B cell (primary cell): ENCODE results near the gene FAM174C. TPM values are rescaled to one million over a fixed set of nuclear protein-coding genes. Genes with fewer than 3 reads are reported as not detected.
A peak's percentile ranks its signal among the peaks of the same experiment; 100 is the strongest.

ENCODE experiments used
- ATAC-seq: fragments of 200-7000 bp; cut with Tn5 transposase; one replicate; pipeline ENCODE4 v1.10.0; 2021; ENCODE audit warnings: low read depth, mild to moderate bottlenecking, moderate number of reproducible peaks, moderate library complexity
- CTCF ChIA-PET: fragments of 350-600 bp; sonication (Branson Sonifier 250); formaldehyde crosslinking; loops from one replicate; lab custom pipeline; 2021; ENCODE audit warnings: antibody characterized with exemption, inconsistent platforms; lab: Charles Lee
- POLR2A ChIA-PET: fragments of 350-600 bp; sonication (Branson Sonifier 250); formaldehyde crosslinking; loops from one replicate; lab custom pipeline; 2021; ENCODE audit warnings: antibody characterized with exemption; lab: Charles Lee
- DNase-seq: peaks from one replicate; pipeline ENCODE4 v3.0.0; 2013
- H2AFZ ChIP-seq: 2 replicates; pipeline ENCODE4 v1.6.1; 2012; ENCODE audit warnings: mild to moderate bottlenecking, low read depth, low read length; ENCODE audit not compliant: insufficient read depth, poor library complexity, severe bottlenecking
- H3K27ac ChIP-seq, 2 donors: 1 replicate in 1 of 2; 2 replicates in 1 of 2; pipeline ENCODE4 v1.5.1; 2012 to 2013; ENCODE audit warnings: low read length in 2 of 2, mild to moderate bottlenecking in 2 of 2, moderate library complexity in 1 of 2
- H3K27me3 ChIP-seq, 4 experiments: fragments of 200-600 bp in 1 of 4; sonication (generic) in 1 of 4; replicated peaks in 1 of 4; 1 replicate in 2 of 4; 2 replicates in 2 of 4; pipeline versions ENCODE4 v1.6.1 to v1.7.0; 2013 to 2016; ENCODE audit warnings: low read length in 3 of 4, mild to moderate bottlenecking in 2 of 4, mixed read lengths in 1 of 4, moderate library complexity in 1 of 4; ENCODE audit not compliant: insufficient read depth in 4 of 4, control insufficient read depth in 3 of 4; ENCODE audit errors: control extremely low read depth in 1 of 4
- H3K36me3 ChIP-seq, 2 experiments: replicated peaks in 1 of 2; 1 replicate in 1 of 2; 2 replicates in 1 of 2; pipeline versions ENCODE4 v1.6.1 to v1.7.1; 2013; ENCODE audit warnings: low read length in 1 of 2; ENCODE audit not compliant: insufficient read depth in 2 of 2, control insufficient read depth in 1 of 2; ENCODE audit errors: control extremely low read depth in 1 of 2, extremely low read depth in 1 of 2
- H3K4me1 ChIP-seq, 2 donors: fragments of 200-600 bp in 1 of 2; sonication (generic) in 1 of 2; 1 replicate in 1 of 2; 2 replicates in 1 of 2; pipeline versions ENCODE4 v1.5.1 to v1.6.1; 2013 to 2017; ENCODE audit warnings: low read length in 2 of 2; ENCODE audit not compliant: control insufficient read depth in 2 of 2, insufficient read depth in 2 of 2
- H3K4me2 ChIP-seq: replicated peaks from 2 replicates; pipeline ENCODE3; 2012; ENCODE audit warnings: mild to moderate bottlenecking, low read depth, low read length; ENCODE audit not compliant: poor library complexity, severe bottlenecking
- H3K4me3 ChIP-seq, 5 experiments: fragments of 200-600 bp in 1 of 5; sonication (generic) in 1 of 5; 1 replicate in 3 of 5; 2 replicates in 2 of 5; pipeline versions ENCODE4 v1.5.1 to v1.7.0; 2011 to 2016; ENCODE audit warnings: low read length in 4 of 5, mild to moderate bottlenecking in 4 of 5, low read depth in 2 of 5, control low read depth in 1 of 5, moderate library complexity in 1 of 5; ENCODE audit not compliant: insufficient read depth in 1 of 5; ENCODE audit errors: control extremely low read depth in 1 of 5, extremely low read depth in 1 of 5
- H3K79me2 ChIP-seq: fragments of 200-600 bp; sonication (generic); one replicate; pipeline ENCODE4 v1.6.0; 2016; ENCODE audit warnings: low read length; ENCODE audit not compliant: control insufficient read depth, insufficient read depth
- H3K9ac ChIP-seq: fragments of 200-600 bp; sonication (generic); 2 replicates; pipeline ENCODE4 v1.6.1; 2017; ENCODE audit warnings: mild to moderate bottlenecking, low read length, moderate library complexity
- H3K9me3 ChIP-seq, 3 donors: one replicate each; pipeline versions ENCODE4 v1.6.1 to v1.7.1; 2013; ENCODE audit warnings: low read length in 2 of 3; ENCODE audit not compliant: control insufficient read depth in 2 of 3, insufficient read depth in 1 of 3; ENCODE audit errors: control extremely low read depth in 1 of 3
- H4K20me1 ChIP-seq: 2 replicates; pipeline ENCODE4 v1.6.0; 2012; ENCODE audit warnings: mild to moderate bottlenecking, low read length; ENCODE audit not compliant: insufficient read depth, control insufficient read depth, poor library complexity, severe bottlenecking
- H3K27ac Mint-ChIP-seq: one replicate; pipeline ENCODE4 v1.8.0; 2021; ENCODE audit warnings: mixed read lengths
- H3K27me3 Mint-ChIP-seq: one replicate; pipeline ENCODE4 v1.8.0; 2021; ENCODE audit warnings: mixed read lengths
- H3K4me1 Mint-ChIP-seq: one replicate; pipeline ENCODE4 v1.8.0; 2021; ENCODE audit warnings: mixed read lengths
- H3K4me3 Mint-ChIP-seq: one replicate; pipeline ENCODE4 v1.8.0; 2021; ENCODE audit warnings: mixed read lengths
- H3K9me3 Mint-ChIP-seq: one replicate; pipeline ENCODE4 v1.8.0; 2022; ENCODE audit warnings: mixed read lengths; ENCODE audit not compliant: insufficient read depth
- EZH2 ChIP-seq: IDR thresholded peaks from 2 replicates; pipeline ENCODE4 v1.6.1; 2012; ENCODE audit warnings: borderline replicate concordance, low read depth, mild to moderate bottlenecking, moderate library complexity, low read length; ENCODE audit not compliant: insufficient read depth, poor library complexity, severe bottlenecking
- WGBS: methylation state at CpG from one replicate; pipeline ENCODE4 v1.1.5; 2013; ENCODE audit warnings: missing lambda C conversion rate; ENCODE audit not compliant: insufficient coverage; 5-methylcytosine and 5-hydroxymethylcytosine counted together
- intact Hi-C: fragments of 100-400 bp; cut with micrococcal nuclease; formaldehyde crosslinking; loops from one replicate; pipeline ENCODE4 v1.10.0; 2022
- polyA plus RNA-seq: library from polyadenylated mRNA; depleted of rRNA; stranded (reverse); fragments of >200 nt; gene quantifications from 2 replicates; pipeline ENCODE4 v1.2.3, GENCODE V29; 2012
- total RNA-seq, 2 donors: library from RNA; stranded (reverse); fragments of 120-200 nt in 1 of 2; gene quantifications; 1 replicate in 1 of 2; 2 replicates in 1 of 2; pipeline versions ENCODE4 v1.2.3 to v1.2.4, GENCODE V29; 2013 to 2022
- TF ChIP-seq, protein P1 (sequence below): fragments of 200-600 bp; IDR thresholded peaks from one replicate; pipeline ENCODE4 v1.8.0; 2022; ENCODE audit warnings: antibody characterized with exemption, mild to moderate bottlenecking

Gene FAM174C
- total and polyA plus RNA-seq, 2 donors (not counting 1 experiment from before 2014, with no cell fraction given) = 41.1 to 70.6 TPM

GRCh38 chr19:1256646-1257474, 18.5 kb upstream of the FAM174C start:
- no peaks in the 10 kb centered on the region for H3K27me3 ChIP-seq
- H4K20me1 ChIP-seq = peaks cover 52% of the 10 kb centered on the region
- Mint-ChIP-seq H3K4me3 (peak overlapping the region; percentile 59), H3K4me1 (peaks cover 71% of the 10 kb centered on the region), H3K27me3 (no peaks in the 10 kb centered on the region), H3K9me3 (no peaks in the 10 kb centered on the region), H3K27ac (peak overlapping the region; percentile 81)
- ATAC-seq = no peak
- H3K79me2 ChIP-seq = peaks cover 62% of the 10 kb centered on the region
- POLR2A ChIA-PET = interaction anchor here (0.6 to 10.7 kb wide), 2 partner anchors 8 to 1450 kb away, joined by 5 to 305 read pairs; partner anchors contain the start of gene CIRBP
- H2AFZ ChIP-seq = no peak overlapping the region
- TF ChIP-seq, protein P1, sequence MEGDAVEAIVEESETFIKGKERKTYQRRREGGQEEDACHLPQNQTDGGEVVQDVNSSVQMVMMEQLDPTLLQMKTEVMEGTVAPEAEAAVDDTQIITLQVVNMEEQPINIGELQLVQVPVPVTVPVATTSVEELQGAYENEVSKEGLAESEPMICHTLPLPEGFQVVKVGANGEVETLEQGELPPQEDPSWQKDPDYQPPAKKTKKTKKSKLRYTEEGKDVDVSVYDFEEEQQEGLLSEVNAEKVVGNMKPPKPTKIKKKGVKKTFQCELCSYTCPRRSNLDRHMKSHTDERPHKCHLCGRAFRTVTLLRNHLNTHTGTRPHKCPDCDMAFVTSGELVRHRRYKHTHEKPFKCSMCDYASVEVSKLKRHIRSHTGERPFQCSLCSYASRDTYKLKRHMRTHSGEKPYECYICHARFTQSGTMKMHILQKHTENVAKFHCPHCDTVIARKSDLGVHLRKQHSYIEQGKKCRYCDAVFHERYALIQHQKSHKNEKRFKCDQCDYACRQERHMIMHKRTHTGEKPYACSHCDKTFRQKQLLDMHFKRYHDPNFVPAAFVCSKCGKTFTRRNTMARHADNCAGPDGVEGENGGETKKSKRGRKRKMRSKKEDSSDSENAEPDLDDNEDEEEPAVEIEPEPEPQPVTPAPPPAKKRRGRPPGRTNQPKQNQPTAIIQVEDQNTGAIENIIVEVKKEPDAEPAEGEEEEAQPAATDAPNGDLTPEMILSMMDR = no peak
- TF ChIP-seq EZH2 = no peak
- DNase-seq = no peak
- intact Hi-C loops = no loop called here
- 87% methylated on average over 40 of the region's 46 CpGs for WGBS
- no peak overlapping the region for H3K9ac ChIP-seq
- peaks cover 0 to 44% of the 10 kb centered on the region in 2 experiments for H3K36me3 ChIP-seq
- no peak overlapping the region for H3K4me3 ChIP-seq
- no peak overlapping the region for H3K4me2 ChIP-seq
- CTCF ChIA-PET = interaction anchor here (1.3 to 5.8 kb wide), 3 partner anchors 8 to 12 kb away, joined by 4 to 113 read pairs (median 18); no protein-coding TSS in a partner anchor
- H3K27ac ChIP-seq = no peak overlapping the region
- peaks cover 54 to 91% of the 10 kb centered on the region in 2 donors for H3K4me1 ChIP-seq
- no peaks in the 10 kb centered on the region for H3K9me3 ChIP-seq
